Measurements from ENCODE around the gene ANKRD12.

The ANKRD12 gene

GRCh38 chr18:9329471-9329870 lies 192.9 kb downstream of the ANKRD12 start:
- TF ChIP-seq CTCF (IDR thresholded peaks at IDR 0.05; ENCODE audit: low read depth, low read length, missing control alignments) = no peak
- no peak for DNase-seq (ENCODE audit: low read depth)
- H3K4me3 ChIP-seq (ENCODE audit: low read depth, low read length) = no peak overlapping the region
- in situ Hi-C loops (cut with HindIII; ENCODE audit: low sequenced_read_pairs) = no loop called here

- DNase-seq (ENCODE audit: low read depth) = no peak
- no peak overlapping the region for H3K4me3 ChIP-seq (ENCODE audit: low read depth, low read length)
- TF ChIP-seq CTCF (IDR thresholded peaks at IDR 0.05; ENCODE audit: low read depth, low read length, missing control alignments) = no peak
- in situ Hi-C loops (cut with HindIII; ENCODE audit: low sequenced_read_pairs) = no loop called here
Measured at GRCh38 chr18:9330419-9330818, 193.8 kb downstream of the ANKRD12 start.

GRCh38 chr18:9333441-9334328 lies 197.1 kb downstream of the ANKRD12 start:
- peak overlapping the region; percentile 75 for H3K4me3 ChIP-seq (ENCODE audit: low read depth, low read length)
- in situ Hi-C loops (cut with HindIII; ENCODE audit: low sequenced_read_pairs) = no loop called here
- DNase-seq (ENCODE audit: low read depth) = peak; percentile 22
- TF ChIP-seq CTCF (IDR thresholded peaks at IDR 0.05; ENCODE audit: low read depth, low read length, missing control alignments) = no peak

GRCh38 chr18:9334329-9334972 lies 197.9 kb downstream of the ANKRD12 start, which contains the start of gene TWSG1:
TWSG1 (plus strand) TSS chr18:9334773; CDS start chr18:9337230, 2,457 bp downstream.
- peak; percentile 83 for DNase-seq (ENCODE audit: low read depth)
- in situ Hi-C loops (cut with HindIII; ENCODE audit: low sequenced_read_pairs) = no loop called here

GRCh38 chr18:9334973-9335696 lies 198.6 kb downstream of the ANKRD12 start:
- DNase-seq (ENCODE audit: low read depth) = no peak
- H3K4me3 ChIP-seq (ENCODE audit: low read depth, low read length) = peak overlapping the region; percentile 75
- in situ Hi-C loops (cut with HindIII; ENCODE audit: low sequenced_read_pairs) = no loop called here
- no peak for TF ChIP-seq CTCF (IDR thresholded peaks at IDR 0.05; ENCODE audit: low read depth, low read length, missing control alignments)

More at GRCh38 chr18:9334329-9334972, 197.9 kb downstream of the ANKRD12 start, which contains the start of gene TWSG1:
- H3K4me3 ChIP-seq (ENCODE audit: low read depth, low read length) = peak within 1 kb of the TSS; percentile 75
- peak; percentile 29 for TF ChIP-seq CTCF (IDR thresholded peaks at IDR 0.05; ENCODE audit: low read depth, low read length, missing control alignments)

All from astrocyte of the cerebellum (primary cell).